KG1 (cell line): ENCODE results near the gene MCUB.

Experiments
- DNase-seq: peaks from one replicate; lab custom pipeline; 2025; lab: John Stamatoyannopoulos, UW

Gene MCUB

GRCh38 chr4:109729718-109730618 lies 169.9 kb downstream of the MCUB start, which contains the start of gene PLA2G12A:
PLA2G12A (minus strand) TSS chr4:109730070; CDS start chr4:109729809, 261 bp downstream.
- DNase-seq: peak; percentile 60

DNA sequence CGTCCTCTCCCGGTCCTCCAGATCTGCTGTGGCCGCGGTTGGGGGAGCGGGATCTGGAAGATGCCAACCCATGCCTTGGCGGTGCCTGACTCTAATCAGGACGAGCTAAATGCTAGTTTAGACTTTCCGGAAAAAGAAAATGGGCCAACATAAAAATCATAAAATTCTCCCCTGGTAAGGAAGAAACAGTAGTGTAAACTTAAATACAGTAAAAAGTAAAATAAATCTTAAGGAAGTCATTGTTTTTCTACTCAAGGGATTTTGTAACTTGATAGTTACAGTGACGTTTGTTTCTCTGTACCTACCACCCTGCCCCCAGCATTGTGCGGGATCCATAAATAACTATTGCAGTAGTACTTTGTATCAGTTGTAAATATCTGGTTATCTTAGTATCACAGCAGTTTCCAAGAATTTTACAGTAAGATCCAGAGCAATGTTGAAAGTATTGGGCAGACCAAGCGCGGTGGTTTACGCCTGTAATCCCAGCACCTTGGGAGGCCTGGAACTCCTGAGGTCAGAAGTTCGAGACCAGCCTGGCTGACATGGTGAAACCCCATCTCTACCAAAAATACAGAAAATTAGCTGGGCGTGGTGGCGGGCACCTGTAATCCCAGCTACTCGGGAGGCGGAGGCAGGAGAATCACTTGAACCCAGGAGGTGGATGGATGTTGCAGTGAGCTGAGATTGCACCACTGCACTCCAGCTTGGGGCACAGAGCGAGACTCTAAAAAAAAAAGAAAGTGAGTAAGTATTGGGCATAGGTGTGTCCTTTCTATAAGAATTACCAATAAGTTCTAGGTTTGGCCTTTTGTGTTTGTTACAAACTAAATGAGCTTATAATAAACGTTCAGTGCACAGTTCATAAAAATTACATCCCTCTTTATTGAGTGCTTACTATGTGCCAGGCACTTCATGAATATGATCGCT lies 170.8 kb downstream of the MCUB start:
- no peak for DNase-seq

GRCh38 chr4:109733728-109734127 lies 173.7 kb downstream of the MCUB start:
- DNase-seq: no peak

GRCh38 chr4:109735566-109736365 lies 175.7 kb downstream of the MCUB start:
- DNase-seq: no peak
